Upper lobe of left lung (tissue), 6 donors: ENCODE data around the gene DDIT3. TPM values are rescaled to one million over a fixed set of nuclear protein-coding genes. Genes with fewer than 3 reads are reported as not detected.

Experiments
- ATAC-seq, 2 donors: fragments of 200-7000 bp; cut with Tn5 transposase; one replicate each; pipeline ENCODE4 v1.9.1; 2022; ENCODE audit warnings: mild to moderate bottlenecking in 2 of 2, moderate library complexity in 2 of 2; ENCODE audit not compliant: low FRiP score in 2 of 2
- DNase-seq, 2 donors: peaks; one replicate each; pipeline ENCODE4 v3.0.0-alpha.2; 2019 to 2020
- H3K27ac ChIP-seq, 4 donors: fragments of 200-600 bp; sonication (generic); one replicate each; pipeline ENCODE4 v1.5.1; 2016 to 2019
- H3K27me3 ChIP-seq, 4 donors: fragments of 200-600 bp; sonication (generic); one replicate each; pipeline ENCODE4 v1.5.1; 2017 to 2019
- H3K36me3 ChIP-seq, 4 donors: fragments of 200-600 bp; sonication (generic); one replicate each; pipeline ENCODE4 v1.5.1; 2016 to 2019
- H3K4me1 ChIP-seq, 4 donors: fragments of 200-600 bp; sonication (generic); one replicate each; pipeline ENCODE4 v1.5.1; 2018 to 2019
- H3K4me3 ChIP-seq, 4 donors: fragments of 200-600 bp; sonication (generic); one replicate each; pipeline ENCODE4 v1.5.1; 2017 to 2019; ENCODE audit warnings: mild to moderate bottlenecking in 2 of 4, moderate library complexity in 1 of 4
- H3K9me3 ChIP-seq, 4 donors: fragments of 200-600 bp; sonication (generic); one replicate each; pipeline ENCODE4 v1.5.1; 2018 to 2019
- EP300 ChIP-seq, 4 donors: sonication (generic); formaldehyde crosslinking; IDR thresholded peaks; one replicate each; pipeline ENCODE4 v1.5.1; 2017; ENCODE audit warnings: antibody characterized with exemption in 4 of 4, control low read depth in 2 of 4
- POLR2A ChIP-seq, 4 donors: fragments of 450-650 bp; IDR thresholded peaks; one replicate each; pipeline ENCODE4 v1.5.1; 2016 to 2017; ENCODE audit warnings: antibody characterized with exemption in 4 of 4, mild to moderate bottlenecking in 2 of 4
- POLR2AphosphoS5 ChIP-seq, 2 donors: sonication (generic); formaldehyde crosslinking; IDR thresholded peaks; one replicate each; pipeline ENCODE4 v1.5.1; 2017; ENCODE audit warnings: antibody characterized with exemption in 2 of 2
- WGBS, 2 donors: methylation state at CpG; one replicate each; pipeline ENCODE4 v1.1.5; 2017 to 2018; 5-methylcytosine and 5-hydroxymethylcytosine counted together
- total RNA-seq, 6 donors: library from RNA; depleted of rRNA in 4 of 6; stranded (reverse); fragments of >200 nt in 4 of 6; gene quantifications; one replicate each; pipeline versions ENCODE4 v1.1.0 to v1.2.1, GENCODE V29; 2016 to 2021
- TF ChIP-seq, protein P1 (sequence below), 6 experiments: fragments of 450-650 bp in 4 of 6; fragments of 200-600 bp in 2 of 6; sonication (generic) in 2 of 6; IDR thresholded peaks; one replicate each; pipeline ENCODE4 v1.5.1; 2016 to 2019; ENCODE audit warnings: antibody characterized with exemption in 6 of 6
- donor health status: DM: no; HTN: no; CAD: no; lungs with moderate emphysema.
- donor health status: DM: no; HTN: yes; CAD: no; lungs with severe emphysema.

The DDIT3 gene
- total RNA-seq, 6 donors from 2014 or later = 26.1 to 45.1 (median 33.1) TPM

DNA sequence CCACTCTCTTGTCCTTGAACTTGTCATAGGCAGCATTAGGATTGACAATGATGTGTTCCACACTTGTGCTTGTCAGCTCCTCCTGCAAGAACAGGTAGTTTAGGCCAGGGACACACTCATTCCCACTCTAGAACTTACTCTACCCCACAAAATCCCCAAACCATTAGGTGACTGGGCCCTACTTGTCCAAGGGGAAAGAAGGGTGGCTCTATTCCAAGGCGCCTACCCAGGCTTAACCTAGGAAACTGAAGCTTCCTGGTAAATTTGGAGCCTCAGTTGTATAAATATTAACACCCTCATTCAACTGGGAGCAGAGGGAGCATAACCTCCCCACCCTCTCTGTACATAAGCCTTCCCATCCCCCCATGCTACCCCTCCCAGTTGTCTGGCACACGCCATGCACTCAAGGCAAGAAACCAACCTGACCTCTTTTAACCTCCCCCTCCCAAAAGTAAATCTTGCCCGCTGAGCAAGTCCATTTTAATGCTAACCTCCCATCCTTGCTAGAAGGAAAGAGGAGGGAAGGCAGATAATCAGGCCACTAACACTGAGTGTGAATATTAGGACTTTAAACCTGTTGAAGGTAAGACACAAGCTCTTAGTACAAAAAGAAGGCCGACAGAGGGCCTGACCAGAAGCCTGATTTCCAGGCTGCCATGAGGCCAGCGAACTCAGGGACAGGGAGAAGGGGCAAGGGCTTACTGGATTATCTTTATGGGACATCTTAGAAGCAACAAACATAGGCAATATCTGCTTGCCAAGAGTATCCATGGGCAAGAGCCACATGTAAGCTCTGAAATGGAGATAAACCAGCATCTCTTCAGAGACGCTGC is 15.7 kb upstream of the DDIT3 start:
- H3K9me3 ChIP-seq = no peaks in the 10 kb centered on the region
- H3K4me3 ChIP-seq = no peak overlapping the region
- DNase-seq (no peak), ATAC-seq (no peak)
- H3K27me3 ChIP-seq = no peaks in the 10 kb centered on the region
- peaks cover 0 to 5% (median 0%) of the 10 kb centered on the region in 4 donors for H3K4me1 ChIP-seq
- peaks cover 27 to 89% (median 52%) of the 10 kb centered on the region in 4 donors for H3K36me3 ChIP-seq
- 81 to 89% methylated on average over 6 of the region's 6 CpGs for WGBS, 2 donors
- H3K27ac ChIP-seq = no peak overlapping the region
- TF ChIP-seq EP300 (IDR thresholded peaks at IDR 0.05) = no peak
- TF ChIP-seq, protein P1, sequence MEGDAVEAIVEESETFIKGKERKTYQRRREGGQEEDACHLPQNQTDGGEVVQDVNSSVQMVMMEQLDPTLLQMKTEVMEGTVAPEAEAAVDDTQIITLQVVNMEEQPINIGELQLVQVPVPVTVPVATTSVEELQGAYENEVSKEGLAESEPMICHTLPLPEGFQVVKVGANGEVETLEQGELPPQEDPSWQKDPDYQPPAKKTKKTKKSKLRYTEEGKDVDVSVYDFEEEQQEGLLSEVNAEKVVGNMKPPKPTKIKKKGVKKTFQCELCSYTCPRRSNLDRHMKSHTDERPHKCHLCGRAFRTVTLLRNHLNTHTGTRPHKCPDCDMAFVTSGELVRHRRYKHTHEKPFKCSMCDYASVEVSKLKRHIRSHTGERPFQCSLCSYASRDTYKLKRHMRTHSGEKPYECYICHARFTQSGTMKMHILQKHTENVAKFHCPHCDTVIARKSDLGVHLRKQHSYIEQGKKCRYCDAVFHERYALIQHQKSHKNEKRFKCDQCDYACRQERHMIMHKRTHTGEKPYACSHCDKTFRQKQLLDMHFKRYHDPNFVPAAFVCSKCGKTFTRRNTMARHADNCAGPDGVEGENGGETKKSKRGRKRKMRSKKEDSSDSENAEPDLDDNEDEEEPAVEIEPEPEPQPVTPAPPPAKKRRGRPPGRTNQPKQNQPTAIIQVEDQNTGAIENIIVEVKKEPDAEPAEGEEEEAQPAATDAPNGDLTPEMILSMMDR (IDR thresholded peaks at IDR 0.05) = no peak
- no peak for TF ChIP-seq POLR2A (IDR thresholded peaks at IDR 0.05)

DNA sequence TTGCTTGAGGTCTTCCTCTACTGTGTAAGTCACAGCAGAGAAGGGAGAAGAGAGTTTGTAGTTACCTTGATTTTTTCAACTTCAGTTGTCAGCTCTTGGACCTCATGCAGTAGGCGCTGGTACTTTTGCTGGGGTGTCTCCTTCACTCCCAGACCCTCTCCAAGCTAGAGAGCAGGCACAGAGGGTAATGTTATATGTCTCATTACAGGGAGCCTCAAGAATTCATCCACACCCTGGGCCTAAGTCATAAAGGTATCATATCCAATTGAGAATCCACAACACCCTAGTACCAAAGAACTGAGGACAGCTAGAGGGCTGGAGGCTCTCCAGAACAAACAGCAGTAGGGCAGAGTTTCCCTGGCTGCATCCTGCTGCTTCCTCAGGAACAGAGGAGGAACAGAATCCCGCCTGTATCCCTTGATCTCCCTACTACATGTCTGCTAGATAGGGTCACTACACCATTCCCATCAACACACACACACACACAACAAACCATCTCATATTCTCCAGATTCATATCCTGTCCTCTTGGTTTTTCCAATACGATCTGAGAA is 14.8 kb upstream of the DDIT3 start:
- Histone ChIP-seq H3K27me3 (no peaks in the 10 kb centered on the region), H3K36me3 (peaks cover 35 to 89% (median 61%) of the 10 kb centered on the region in 4 donors), H3K4me1 (peaks cover 0 to 5% (median 0%) of the 10 kb centered on the region in 4 donors), H3K4me3 (no peak overlapping the region), H3K9me3 (no peaks in the 10 kb centered on the region), H3K27ac (no peak overlapping the region)
- TF ChIP-seq POLR2AphosphoS5 (IDR thresholded peaks at IDR 0.05) = no peak
- no peak for TF ChIP-seq POLR2A (IDR thresholded peaks at IDR 0.05)
- 94 to 96% methylated on average over 3 of the region's 3 CpGs for WGBS, 2 donors
- ATAC-seq (no peak), DNase-seq (no peak)

DNA sequence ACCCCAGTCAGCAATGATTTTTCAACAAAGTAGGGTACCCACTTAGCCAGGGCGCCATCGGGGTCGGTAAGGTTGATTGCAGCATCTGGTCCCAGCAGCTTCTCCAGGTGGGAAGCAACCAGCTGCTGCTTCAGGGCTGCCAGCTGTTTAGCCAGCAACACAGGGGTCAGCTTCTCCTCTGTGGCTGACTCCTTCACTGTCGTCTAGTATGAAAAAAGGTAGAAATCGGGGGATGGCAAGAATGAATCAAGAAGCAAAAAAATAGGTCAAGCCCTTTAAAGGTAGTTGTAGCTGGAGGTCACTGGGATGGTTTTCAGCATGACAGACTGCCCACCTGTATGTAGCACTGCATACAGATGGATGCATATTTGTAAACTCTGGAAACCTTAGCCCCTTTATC is 13.9 kb upstream of the DDIT3 start:
- Histone ChIP-seq H3K9me3 (no peaks in the 10 kb centered on the region), H3K27ac (no peak overlapping the region), H3K36me3 (peaks cover 41 to 89% (median 68%) of the 10 kb centered on the region in 4 donors), H3K4me1 (peaks cover 0 to 5% (median 0%) of the 10 kb centered on the region in 4 donors), H3K4me3 (no peak overlapping the region), H3K27me3 (no peaks in the 10 kb centered on the region)
- WGBS, 2 donors = 90 to 96% methylated on average over 5 of the region's 5 CpGs
- no peak for DNase-seq
- no peak for ATAC-seq
- TF ChIP-seq POLR2A (IDR thresholded peaks at IDR 0.05) (no peak), EP300 (IDR thresholded peaks at IDR 0.05) (no peak), POLR2AphosphoS5 (IDR thresholded peaks at IDR 0.05) (no peak)
- TF ChIP-seq, protein P1 (IDR thresholded peaks at IDR 0.05) = no peak

DNA sequence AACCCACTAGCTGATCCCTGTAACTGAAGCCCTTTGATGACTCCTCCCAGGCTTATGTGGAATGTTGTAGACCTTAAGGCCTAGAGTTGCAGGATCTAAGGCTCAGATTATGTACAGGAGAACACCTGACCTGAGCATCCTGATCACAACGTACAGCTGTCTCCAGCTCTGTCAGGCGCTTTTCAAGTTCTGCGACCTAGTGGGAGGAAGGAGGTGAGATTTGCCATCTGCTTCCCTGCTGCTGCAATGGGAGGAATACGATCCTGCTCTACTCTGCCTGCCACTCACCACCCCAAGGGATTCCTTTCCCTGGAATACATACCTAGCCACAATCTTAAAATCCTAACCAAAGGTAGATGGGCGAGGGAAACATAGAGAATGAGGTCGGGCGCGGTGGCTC is 12.8 kb upstream of the DDIT3 start:
- Histone ChIP-seq H3K36me3 (peaks cover 51 to 89% (median 75%) of the 10 kb centered on the region in 4 donors), H3K4me1 (peaks cover 0 to 5% (median 0%) of the 10 kb centered on the region in 4 donors), H3K9me3 (no peaks in the 10 kb centered on the region), H3K4me3 (no peak overlapping the region), H3K27ac (no peak overlapping the region), H3K27me3 (no peaks in the 10 kb centered on the region)
- DNase-seq = no peak
- TF ChIP-seq, protein P1 (IDR thresholded peaks at IDR 0.05) = no peak
- no peak for TF ChIP-seq EP300 (IDR thresholded peaks at IDR 0.05)
- no peak for TF ChIP-seq POLR2AphosphoS5 (IDR thresholded peaks at IDR 0.05)
- no peak for TF ChIP-seq POLR2A (IDR thresholded peaks at IDR 0.05)
- no peak for ATAC-seq
- 94% methylated on average over 8 of the region's 8 CpGs for WGBS, 2 donors

DNA sequence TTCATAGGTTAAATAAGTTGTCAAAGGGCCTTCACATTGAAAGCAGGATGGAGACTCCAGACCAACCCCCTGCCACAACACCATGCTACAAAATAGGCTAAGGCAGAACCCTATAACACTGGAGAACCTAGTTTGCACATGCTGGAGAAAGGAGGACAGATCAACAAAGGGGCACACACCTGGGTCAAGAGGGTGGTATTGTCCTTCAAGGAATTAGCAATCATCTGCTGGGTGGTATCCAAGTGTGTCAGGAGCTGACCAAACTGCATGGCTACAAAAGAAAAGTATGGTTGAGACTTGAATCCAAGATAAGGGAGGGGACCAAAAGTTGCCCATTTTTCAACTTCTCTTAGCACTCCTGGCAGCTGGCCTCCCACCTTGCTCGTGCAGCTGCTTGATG is 11.5 kb upstream of the DDIT3 start:
- Histone ChIP-seq H3K27me3 (no peaks in the 10 kb centered on the region), H3K36me3 (peaks cover 63 to 90% (median 82%) of the 10 kb centered on the region in 4 donors), H3K9me3 (no peaks in the 10 kb centered on the region), H3K4me3 (no peak overlapping the region), H3K27ac (no peak overlapping the region), H3K4me1 (peaks cover 0 to 5% (median 0%) of the 10 kb centered on the region in 4 donors)
- ATAC-seq (no peak), DNase-seq (no peak)
- 88% methylated on average over 1 of the region's 1 CpG; no CpG with 5 or more reads in 1 of the 2 donors for WGBS, 2 donors
- no peak for TF ChIP-seq POLR2AphosphoS5 (IDR thresholded peaks at IDR 0.05)
- no peak for TF ChIP-seq POLR2A (IDR thresholded peaks at IDR 0.05)
- TF ChIP-seq, protein P1 (IDR thresholded peaks at IDR 0.05) = no peak
- TF ChIP-seq EP300 (IDR thresholded peaks at IDR 0.05) = no peak
